Tibial nerve (tissue), 4 donors: Measurements from ENCODE around the gene ROBO2. TPM values are rescaled to one million over a fixed set of nuclear protein-coding genes. Genes with fewer than 3 reads are reported as not detected.

Experiments
- DNase-seq, 2 donors: peaks; one replicate each; pipeline ENCODE4 v3.0.0-alpha.2; 2019; ENCODE audit warnings: low spot score in 2 of 2
- H3K27ac ChIP-seq, 4 donors: fragments of 200-600 bp; sonication (generic) in 3 of 4; one replicate each; pipeline ENCODE4 v1.5.1; 2017 to 2019; ENCODE audit warnings: mild to moderate bottlenecking in 1 of 4
- H3K27me3 ChIP-seq, 2 donors: fragments of 200-600 bp; sonication (generic) in 1 of 2; one replicate each; pipeline versions ENCODE4 v1.5.1 to v1.6.0; 2017 to 2019
- H3K36me3 ChIP-seq, 3 donors: fragments of 200-600 bp; sonication (generic); one replicate each; pipeline ENCODE4 v1.5.1; 2018 to 2019
- H3K4me1 ChIP-seq, 4 donors: fragments of 200-600 bp; sonication (generic) in 3 of 4; one replicate each; pipeline ENCODE4 v1.5.1; 2017 to 2019
- H3K4me3 ChIP-seq, 4 donors: fragments of 200-600 bp; sonication (generic) in 3 of 4; one replicate each; pipeline ENCODE4 v1.5.1; 2017 to 2019; ENCODE audit warnings: mild to moderate bottlenecking in 1 of 4, moderate library complexity in 1 of 4
- H3K9me3 ChIP-seq, 4 donors: fragments of 200-600 bp; sonication (generic) in 3 of 4; one replicate each; pipeline ENCODE4 v1.5.1; 2017 to 2019
- CTCF ChIP-seq, 5 experiments: fragments of 200-600 bp in 3 of 5; fragments of 450-650 bp in 2 of 5; sonication (generic) in 3 of 5; IDR thresholded peaks; one replicate each; pipeline ENCODE4 v1.5.1; 2016 to 2019; ENCODE audit warnings: antibody characterized with exemption in 5 of 5, mild to moderate bottlenecking in 3 of 5, moderate library complexity in 2 of 5
- EP300 ChIP-seq, 2 donors: sonication (generic); formaldehyde crosslinking; IDR thresholded peaks; one replicate each; pipeline ENCODE4 v1.6.1; 2017; ENCODE audit warnings: antibody characterized with exemption in 2 of 2, mild to moderate bottlenecking in 1 of 2
- POLR2A ChIP-seq, 2 donors: fragments of 450-650 bp; IDR thresholded peaks; one replicate each; pipeline ENCODE4 v1.6.1; 2017; ENCODE audit warnings: antibody characterized with exemption in 2 of 2, mild to moderate bottlenecking in 2 of 2, moderate library complexity in 2 of 2
- WGBS, 2 donors: methylation state at CpG; one replicate each; pipeline ENCODE4 v1.1.5; 2018; 5-methylcytosine and 5-hydroxymethylcytosine counted together
- total RNA-seq, 4 donors: library from RNA; depleted of rRNA; stranded (reverse); fragments of >200 nt; gene quantifications; one replicate each; pipeline ENCODE4 v1.1.0, GENCODE V29; 2016

Gene ROBO2
- total RNA-seq: 1 to 10 TPM in 2 of 4 donors, under 1 TPM in 2; 0.30 to 4.4 (median 1.9) TPM

GRCh38 chr3:77039606-77040171 lies at the start of gene ROBO2:
Gene ROBO2 (plus strand): TSS chr3:77040099. CDS start chr3:77040786, 687 bp downstream.
- H3K27ac ChIP-seq: no peak within 1 kb of the TSS
- WGBS, 2 donors: 1 to 4% methylated on average over 33 to 39 of the region's 54 CpGs
- no peak for DNase-seq

GRCh38 chr3:76990606-76991005 lies 49.3 kb upstream of the ROBO2 start:
- TF ChIP-seq CTCF (IDR thresholded peaks at IDR 0.05) (no peak), EP300 (IDR thresholded peaks at IDR 0.05) (no peak), POLR2A (IDR thresholded peaks at IDR 0.05) (no peak)
- Histone ChIP-seq H3K27me3 (no peaks in the 10 kb centered on the region), H3K36me3 (no peaks in the 10 kb centered on the region), H3K27ac (no peak overlapping the region), H3K4me3 (no peak overlapping the region), H3K9me3 (no peaks in the 10 kb centered on the region), H3K4me1 (no peaks in the 10 kb centered on the region)
- WGBS, 2 donors: 61 to 66% methylated on average over 5 of the region's 5 CpGs
- DNase-seq: no peak

More at GRCh38 chr3:77039606-77040171, at the start of gene ROBO2:
- no peak for TF ChIP-seq EP300 (IDR thresholded peaks at IDR 0.05)
- Histone ChIP-seq H3K36me3 (no peaks in the 10 kb centered on the region), H3K4me3 (peak within 1 kb of the TSS; percentile 33 to 55 (median 38)), H3K4me1 (peaks cover 0 to 22% (median 2%) of the 10 kb centered on the region in 4 donors), H3K27me3 (peaks cover 0 to 40% of the 10 kb centered on the region in 2 donors), H3K9me3 (no peaks in the 10 kb centered on the region)

GRCh38 chr3:76991165-76991564 lies 48.7 kb upstream of the ROBO2 start:
- Histone ChIP-seq H3K9me3 (no peaks in the 10 kb centered on the region), H3K4me3 (no peak overlapping the region), H3K36me3 (no peaks in the 10 kb centered on the region), H3K4me1 (no peaks in the 10 kb centered on the region), H3K27ac (no peak overlapping the region), H3K27me3 (no peaks in the 10 kb centered on the region)
- no peak for DNase-seq
- 84 to 87% methylated on average over 3 of the region's 3 CpGs for WGBS, 2 donors
- no peak for TF ChIP-seq CTCF (IDR thresholded peaks at IDR 0.05)
- TF ChIP-seq POLR2A (IDR thresholded peaks at IDR 0.05): no peak
- TF ChIP-seq EP300 (IDR thresholded peaks at IDR 0.05): no peak

GRCh38 chr3:76997733-76998132 lies 42.2 kb upstream of the ROBO2 start:
- H3K4me1 ChIP-seq: no peaks in the 10 kb centered on the region
- DNase-seq: no peak
- H3K36me3 ChIP-seq: no peaks in the 10 kb centered on the region
- TF ChIP-seq POLR2A (IDR thresholded peaks at IDR 0.05) (no peak), EP300 (IDR thresholded peaks at IDR 0.05) (no peak), CTCF (IDR thresholded peaks at IDR 0.05) (no peak)
- H3K9me3 ChIP-seq: no peaks in the 10 kb centered on the region
- H3K27me3 ChIP-seq: no peaks in the 10 kb centered on the region
- no peak overlapping the region for H3K27ac ChIP-seq
- H3K4me3 ChIP-seq: no peak overlapping the region
- 64 to 68% methylated on average over 2 of the region's 2 CpGs for WGBS, 2 donors

GRCh38 chr3:76998555-76998954 lies 41.3 kb upstream of the ROBO2 start:
- H3K36me3 ChIP-seq: no peaks in the 10 kb centered on the region
- H3K4me1 ChIP-seq: no peaks in the 10 kb centered on the region
- no peak for TF ChIP-seq EP300 (IDR thresholded peaks at IDR 0.05)
- no peak for TF ChIP-seq CTCF (IDR thresholded peaks at IDR 0.05)
- no peak for TF ChIP-seq POLR2A (IDR thresholded peaks at IDR 0.05)
- H3K9me3 ChIP-seq: no peaks in the 10 kb centered on the region
- 86 to 87% methylated on average over 3 of the region's 3 CpGs for WGBS, 2 donors
- H3K27me3 ChIP-seq: no peaks in the 10 kb centered on the region
- H3K27ac ChIP-seq: no peak overlapping the region
- no peak overlapping the region for H3K4me3 ChIP-seq
- no peak for DNase-seq
